Sigmoid colon (tissue), 4 donors: ENCODE data around the gene TRAPPC12.

Experiments used
- CTCF ChIP-seq, 4 experiments: fragments of 450-650 bp in 3 of 4; fragments of 200-600 bp in 1 of 4; IDR thresholded peaks; one replicate each; pipeline ENCODE4 v1.5.1; 2016 to 2019; ENCODE audit warnings: antibody characterized with exemption in 4 of 4, mild to moderate bottlenecking in 3 of 4, moderate library complexity in 2 of 4
- EP300 ChIP-seq, 4 donors: sonication (generic); formaldehyde crosslinking; IDR thresholded peaks; one replicate each; pipeline ENCODE4 v1.6.1; 2017; ENCODE audit warnings: antibody characterized with exemption in 4 of 4

- TF ChIP-seq CTCF (IDR thresholded peaks at IDR 0.05) (no peak), EP300 (IDR thresholded peaks at IDR 0.05) (no peak)
Measured at GRCh38 chr2:3453190-3453999, 73.9 kb downstream of the TRAPPC12 start.
